Activated gamma-delta T cell treated with anti-CD3 and anti-CD28 coated beads, Interleukin-2, amount 50 U/mL, for 16 hours (primary cell): ENCODE results near the gene ENO2.
A peak's percentile ranks its signal among the peaks of the same experiment; 100 is the strongest.
"Not testable (repeated sequence)": the region's sequence is repeated elsewhere in the genome, so short reads cannot be mapped to it uniquely, and the experiment has no call there.

Experiments used
- DNase-seq: peaks from one replicate; pipeline ENCODE4 v3.0.0-alpha.2; 2020; ENCODE audit warnings: low read depth

The ENO2 gene

GRCh38 chr12:6914246-6914946, at the start of gene ENO2:
TSS of gene ENO2 (plus strand) at chr12:6914580. CDS start at chr12:6915833, 1,253 bp downstream.
- peak; percentile 69 for DNase-seq

- not testable (repeated sequence) for DNase-seq
Measured at GRCh38 chr12:6865307-6865706, 49.1 kb upstream of the ENO2 start.

- DNase-seq: no peak
Measured at GRCh38 chr12:6866163-6866919, 48.0 kb upstream of the ENO2 start.

GRCh38 chr12:6866920-6867412, 47.4 kb upstream of the ENO2 start:
- DNase-seq: no peak

GRCh38 chr12:6867413-6868210, 46.8 kb upstream of the ENO2 start, which contains the start of gene TPI1:
TSS of gene TPI1 (plus strand) at chr12:6867531. CDS start at chr12:6867567, 36 bp downstream.
- peak; percentile 60 for DNase-seq

GRCh38 chr12:6868211-6869048, 46.0 kb upstream of the ENO2 start:
- no peak for DNase-seq

- DNase-seq: peak; percentile 80
Measured at GRCh38 chr12:6869049-6870021, 45.0 kb upstream of the ENO2 start.

- not testable (repeated sequence) for DNase-seq
Measured at GRCh38 chr12:6870304-6870703, 44.1 kb upstream of the ENO2 start.

GRCh38 chr12:6871052-6871957, 43.1 kb upstream of the ENO2 start:
- no peak for DNase-seq

GRCh38 chr12:6872073-6873048, 42.0 kb upstream of the ENO2 start:
- peak; percentile 71 for DNase-seq

- peak; percentile 99 for DNase-seq
Measured at GRCh38 chr12:6873094-6874014, 41.0 kb upstream of the ENO2 start, which contains the start of gene SPSB2. TSS of gene SPSB2 (minus strand) at chr12:6873303. CDS start at chr12:6872901, 402 bp downstream.

GRCh38 chr12:6874015-6874368, 40.4 kb upstream of the ENO2 start:
- DNase-seq: not testable (repeated sequence)

- not testable (repeated sequence) for DNase-seq
Measured at GRCh38 chr12:6879824-6880223, 34.6 kb upstream of the ENO2 start.

- no peak for DNase-seq
Measured at GRCh38 chr12:6883252-6883651, 31.1 kb upstream of the ENO2 start.

GRCh38 chr12:6883683-6884082, 30.7 kb upstream of the ENO2 start:
- no peak for DNase-seq

- no peak for DNase-seq
Measured at GRCh38 chr12:6884539-6884938, 29.8 kb upstream of the ENO2 start.
